Measurements from ENCODE around the gene OXSR1.

GRCh38 chr3:38276081-38276916 is 111.0 kb downstream of the OXSR1 start:
- TF ChIP-seq SUZ12 (IDR thresholded peaks at IDR 0.05; ENCODE audit: extremely low read depth, insufficient read depth, insufficient read length) (no peak), ZNF274 (IDR thresholded peaks at IDR 0.05; ENCODE audit: low read depth, low read length) (no peak), YY1 (IDR thresholded peaks at IDR 0.05; ENCODE audit: insufficient read depth, insufficient read length) (no peak)

All from NT2/D1 (cell line).